Sigmoid colon (tissue), 4 donors: ENCODE results near the gene OTOP2.

Experiments
- CTCF ChIP-seq, 4 experiments: fragments of 450-650 bp in 3 of 4; fragments of 200-600 bp in 1 of 4; IDR thresholded peaks; one replicate each; pipeline ENCODE4 v1.5.1; 2016 to 2019; ENCODE audit warnings: antibody characterized with exemption in 4 of 4, mild to moderate bottlenecking in 3 of 4, moderate library complexity in 2 of 4
- POLR2A ChIP-seq, 2 donors: fragments of 450-650 bp; IDR thresholded peaks; one replicate each; pipeline ENCODE4 v1.6.1; 2016; ENCODE audit warnings: antibody characterized with exemption in 2 of 2, mild to moderate bottlenecking in 2 of 2, moderate library complexity in 2 of 2
- POLR2AphosphoS5 ChIP-seq, 4 donors: sonication (generic); formaldehyde crosslinking; IDR thresholded peaks; one replicate each; pipeline ENCODE4 v1.6.1; 2017; ENCODE audit warnings: antibody characterized with exemption in 4 of 4

GRCh38 chr17:74917430-74917829 lies 6.6 kb upstream of the OTOP2 start:
- no peak for TF ChIP-seq CTCF (IDR thresholded peaks at IDR 0.05)
- TF ChIP-seq POLR2A (IDR thresholded peaks at IDR 0.05): no peak
- TF ChIP-seq POLR2AphosphoS5 (IDR thresholded peaks at IDR 0.05): no peak
